HG03520 (cell line): ENCODE data around the gene AATK.
"Not testable (repeated sequence)": the region's sequence is repeated elsewhere in the genome, so short reads cannot be mapped to it uniquely, and the experiment has no call there.

Experiments
- ATAC-seq: cut with Tn5 transposase; IDR thresholded peaks from one replicate; pipeline ENCODE4 v1.9.1; 2021; ENCODE audit warnings: mild to moderate bottlenecking, moderate library complexity; ENCODE audit not compliant: unreplicated experiment

Gene AATK

GRCh38 chr17:81163703-81164370 is 2.2 kb downstream of the AATK start:
- ATAC-seq = no peak

GRCh38 chr17:81163051-81163695 is 2.8 kb downstream of the AATK start:
- no peak for ATAC-seq

- ATAC-seq = no peak
These were observed 3.5 kb downstream of the AATK start for GRCh38 chr17:81162491-81162890.

GRCh38 chr17:81161972-81162371 is 4.0 kb downstream of the AATK start:
- no peak for ATAC-seq

- no peak for ATAC-seq
These were observed 4.5 kb downstream of the AATK start for GRCh38 chr17:81161536-81161935.

- ATAC-seq = no peak
These were observed 5.1 kb downstream of the AATK start for GRCh38 chr17:81160747-81161453.

GRCh38 chr17:81160306-81160705 is 5.7 kb downstream of the AATK start:
- ATAC-seq = no peak

- ATAC-seq = no peak
These were observed 6.3 kb downstream of the AATK start for GRCh38 chr17:81159611-81160265.

- no peak for ATAC-seq
These were observed 7.1 kb downstream of the AATK start for GRCh38 chr17:81158688-81159590.

GRCh38 chr17:81157848-81158687 is 8.0 kb downstream of the AATK start:
- ATAC-seq = no peak

GRCh38 chr17:81156866-81157805 is 8.9 kb downstream of the AATK start:
- no peak for ATAC-seq

- no peak for ATAC-seq
These were observed 11.1 kb downstream of the AATK start for GRCh38 chr17:81154961-81155360.

GRCh38 chr17:81154016-81154415 is 12.0 kb downstream of the AATK start:
- not testable (repeated sequence) for ATAC-seq

GRCh38 chr17:81153340-81153803 is 12.6 kb downstream of the AATK start:
- no peak for ATAC-seq

GRCh38 chr17:81152288-81152828 is 13.7 kb downstream of the AATK start:
- ATAC-seq = no peak

GRCh38 chr17:81151278-81151677 is 14.7 kb downstream of the AATK start:
- ATAC-seq = no peak

- ATAC-seq = no peak
These were observed 15.5 kb downstream of the AATK start for GRCh38 chr17:81150377-81151077.
